ENCODE measurements around the gene AKR1C3. TPM values are rescaled to one million over a fixed set of nuclear protein-coding genes. Genes with fewer than 3 reads are reported as not detected.
"Not testable (repeated sequence)": the region's sequence is repeated elsewhere in the genome, so short reads cannot be mapped to it uniquely, and the experiment has no call there.

AKR1C3 gene
- total and polyA plus RNA-seq, 9 donors: 0.75 to 2.5 (median 1.1) TPM

- WGBS (ENCODE audit: insufficient coverage): 83% methylated on average over 1 of the region's 2 CpGs
- Histone ChIP-seq H3K4me3 (ENCODE audit: low read length) (no peak overlapping the region), H3K4me1 (ENCODE audit: control insufficient read depth, insufficient read depth, low read length) (no peaks in the 10 kb centered on the region), H3K27ac (ENCODE audit: low read length) (no peak overlapping the region), H3K9me3 (replicated peaks; ENCODE audit: control insufficient read depth, low read depth, low read length) (no peaks in the 10 kb centered on the region), H3K36me3 (ENCODE audit: control insufficient read depth, insufficient read depth, low read length) (no peaks in the 10 kb centered on the region), H3K27me3 (ENCODE audit: control insufficient read depth, insufficient read depth, low read length) (no peaks in the 10 kb centered on the region)
- no peak for DNase-seq
These were observed 9.3 kb downstream of the AKR1C3 start for GRCh38 chr10:5103481-5103880.

GRCh38 chr10:5105626-5106025 is 11.4 kb downstream of the AKR1C3 start:
- no peaks in the 10 kb centered on the region for H3K9me3 ChIP-seq (replicated peaks; ENCODE audit: control insufficient read depth, low read depth, low read length)
- no peaks in the 10 kb centered on the region for H3K4me1 ChIP-seq (ENCODE audit: control insufficient read depth, insufficient read depth, low read length)
- WGBS (ENCODE audit: insufficient coverage): 100% methylated on average over 1 of the region's 1 CpG
- H3K27ac ChIP-seq (ENCODE audit: low read length): no peak overlapping the region
- H3K36me3 ChIP-seq (ENCODE audit: control insufficient read depth, insufficient read depth, low read length): no peaks in the 10 kb centered on the region
- DNase-seq: no peak
- H3K27me3 ChIP-seq (ENCODE audit: control insufficient read depth, insufficient read depth, low read length): no peaks in the 10 kb centered on the region
- no peak overlapping the region for H3K4me3 ChIP-seq (ENCODE audit: low read length)

DNA sequence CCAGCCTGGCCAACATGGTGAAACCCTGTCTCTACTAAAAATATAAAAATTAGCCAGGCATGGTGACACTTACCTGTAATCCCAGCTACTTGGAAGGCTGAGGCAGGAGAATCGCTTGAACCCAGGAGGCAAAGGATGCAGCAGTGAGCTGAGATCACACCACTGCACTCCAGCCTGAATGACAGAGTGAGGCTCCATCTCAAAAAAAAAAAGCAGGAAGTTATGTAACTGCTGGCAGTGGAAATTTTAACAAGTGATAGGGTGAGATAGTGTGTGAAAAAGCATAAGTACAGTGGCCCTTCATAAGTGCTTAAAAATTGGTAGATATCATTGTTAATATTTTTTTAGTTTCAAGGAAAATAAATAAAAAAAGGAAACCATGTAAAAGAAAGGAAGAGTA is 12.3 kb downstream of the AKR1C3 start:
- 100% methylated on average over 1 of the region's 1 CpG for WGBS (ENCODE audit: insufficient coverage)
- H3K36me3 ChIP-seq (ENCODE audit: control insufficient read depth, insufficient read depth, low read length): no peaks in the 10 kb centered on the region
- no peak for DNase-seq

DNA sequence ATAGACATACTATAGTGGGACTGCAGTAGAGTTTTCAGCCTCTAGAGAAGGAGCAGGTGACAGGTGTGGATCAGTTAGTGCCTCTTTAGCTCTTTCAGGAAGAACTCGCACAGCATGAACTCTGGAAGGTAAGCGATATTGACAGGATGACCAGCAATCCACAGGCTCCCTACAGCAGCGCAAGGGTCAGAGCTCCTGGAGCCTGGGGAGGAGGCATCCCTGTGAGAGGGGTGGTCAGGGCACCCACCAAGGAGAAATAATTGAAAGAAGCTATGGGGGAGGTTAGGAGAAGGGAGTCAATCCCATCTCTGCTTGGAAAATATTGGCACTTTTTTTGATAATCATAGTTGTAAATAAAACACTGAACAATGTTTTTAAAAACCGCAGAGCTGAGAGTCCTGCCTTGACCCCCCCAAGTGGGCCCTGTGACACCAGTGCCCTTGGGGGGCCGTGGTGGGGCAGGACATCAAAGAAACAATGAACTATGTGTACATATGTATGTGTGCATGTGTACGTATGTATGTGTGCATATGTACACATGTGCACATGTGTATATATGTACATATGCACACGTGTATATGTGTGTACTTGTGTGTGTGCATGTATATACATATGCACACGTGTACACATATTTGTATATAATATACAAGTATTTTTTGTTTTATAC is 13.8 kb downstream of the AKR1C3 start:
- H3K36me3 ChIP-seq (ENCODE audit: control insufficient read depth, insufficient read depth, low read length): no peaks in the 10 kb centered on the region
- DNase-seq: no peak

More for the DNA sequence above, 12.3 kb downstream of the AKR1C3 start:
- no peaks in the 10 kb centered on the region for H3K4me1 ChIP-seq (ENCODE audit: control insufficient read depth, insufficient read depth, low read length)
- no peak overlapping the region for H3K27ac ChIP-seq (ENCODE audit: low read length)
- no peaks in the 10 kb centered on the region for H3K27me3 ChIP-seq (ENCODE audit: control insufficient read depth, insufficient read depth, low read length)
- H3K9me3 ChIP-seq (replicated peaks; ENCODE audit: control insufficient read depth, low read depth, low read length): no peaks in the 10 kb centered on the region
- H3K4me3 ChIP-seq (ENCODE audit: low read length): no peak overlapping the region

DNA sequence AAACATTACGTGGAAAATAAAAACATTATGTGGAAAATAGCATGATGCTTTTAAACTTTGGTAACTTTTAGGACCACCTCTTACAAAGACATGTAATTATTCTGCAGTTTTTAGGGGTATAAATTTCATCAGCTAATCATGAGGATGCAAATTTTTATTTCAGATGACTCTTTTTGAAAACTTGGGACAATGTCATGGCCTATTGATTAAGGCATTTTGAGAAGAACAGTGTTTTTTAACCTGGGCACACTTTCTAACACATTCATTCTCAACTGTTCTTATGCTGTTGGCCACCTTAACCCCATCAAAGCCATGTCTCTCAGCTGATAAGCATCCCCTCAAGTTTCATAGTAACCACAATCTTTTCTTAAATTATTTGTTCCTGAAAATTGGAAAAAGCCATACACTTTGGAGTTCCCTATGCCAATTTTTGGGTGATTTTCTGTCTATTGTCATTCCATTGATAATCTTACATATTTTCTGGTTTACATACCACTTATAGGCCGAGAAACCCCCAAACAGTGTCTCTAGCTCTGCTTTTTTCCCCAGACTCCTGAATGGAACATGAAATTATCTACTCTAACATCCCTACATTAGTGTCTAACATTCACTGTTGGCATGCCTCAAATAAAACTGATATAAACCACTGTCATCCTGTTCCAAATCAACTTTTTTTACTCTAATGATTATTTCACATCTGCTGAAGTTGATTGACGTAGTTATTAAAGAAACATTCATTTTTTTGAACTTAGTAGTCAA is 14.6 kb downstream of the AKR1C3 start:
- WGBS (ENCODE audit: insufficient coverage): 33% methylated on average over 1 of the region's 3 CpGs
- no peaks in the 10 kb centered on the region for H3K9me3 ChIP-seq (replicated peaks; ENCODE audit: control insufficient read depth, low read depth, low read length)
- H3K27ac ChIP-seq (ENCODE audit: low read length): no peak overlapping the region
- H3K36me3 ChIP-seq (ENCODE audit: control insufficient read depth, insufficient read depth, low read length): no peaks in the 10 kb centered on the region
- no peaks in the 10 kb centered on the region for H3K27me3 ChIP-seq (ENCODE audit: control insufficient read depth, insufficient read depth, low read length)
- no peak overlapping the region for H3K4me3 ChIP-seq (ENCODE audit: low read length)
- DNase-seq: no peak
- H3K4me1 ChIP-seq (ENCODE audit: control insufficient read depth, insufficient read depth, low read length): no peaks in the 10 kb centered on the region

More for the DNA sequence above, 13.8 kb downstream of the AKR1C3 start:
- no peaks in the 10 kb centered on the region for H3K9me3 ChIP-seq (replicated peaks; ENCODE audit: control insufficient read depth, low read depth, low read length)
- H3K4me1 ChIP-seq (ENCODE audit: control insufficient read depth, insufficient read depth, low read length): no peaks in the 10 kb centered on the region
- H3K4me3 ChIP-seq (ENCODE audit: low read length): no peak overlapping the region
- 92% methylated on average over 2 of the region's 8 CpGs for WGBS (ENCODE audit: insufficient coverage)
- H3K27me3 ChIP-seq (ENCODE audit: control insufficient read depth, insufficient read depth, low read length): no peaks in the 10 kb centered on the region
- H3K27ac ChIP-seq (ENCODE audit: low read length): no peak overlapping the region

- 92% methylated on average over 10 of the region's 12 CpGs for WGBS (ENCODE audit: insufficient coverage)
- H3K4me3 ChIP-seq (ENCODE audit: low read length); H3K27me3 ChIP-seq (ENCODE audit: control insufficient read depth, insufficient read depth, low read length); DNase-seq; H3K9me3 ChIP-seq (replicated peaks; ENCODE audit: control insufficient read depth, low read depth, low read length); H3K4me1 ChIP-seq (ENCODE audit: control insufficient read depth, insufficient read depth, low read length); H3K27ac ChIP-seq (ENCODE audit: low read length); H3K36me3 ChIP-seq (ENCODE audit: control insufficient read depth, insufficient read depth, low read length): not testable (repeated sequence)
These were observed 15.6 kb downstream of the AKR1C3 start for GRCh38 chr10:5109861-5110260.

DNA sequence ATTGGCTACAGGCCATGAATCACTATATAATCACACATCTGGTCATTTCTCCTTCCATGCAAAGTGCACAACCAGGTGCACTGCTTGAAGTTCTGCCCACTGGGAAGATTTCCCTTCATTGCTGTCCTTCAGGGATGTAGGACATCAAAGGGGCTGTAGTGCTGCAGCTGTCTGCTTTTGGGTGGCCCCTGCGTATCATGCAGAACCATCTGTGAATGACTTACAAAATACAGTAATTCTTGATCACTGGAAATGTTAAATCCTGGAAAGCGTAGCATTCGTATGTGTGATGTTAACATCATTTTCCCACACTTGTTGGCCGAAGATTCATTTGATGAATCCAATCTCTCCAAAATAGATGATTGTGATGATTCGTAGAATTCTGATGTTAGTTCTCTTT is 22.4 kb downstream of the AKR1C3 start:
- peak; percentile 38 for DNase-seq
- no CpG with 5 or more reads among the region's 5 CpGs for WGBS (ENCODE audit: insufficient coverage)
- Histone ChIP-seq H3K27ac (ENCODE audit: low read length) (no peak overlapping the region), H3K27me3 (ENCODE audit: control insufficient read depth, insufficient read depth, low read length) (no peaks in the 10 kb centered on the region), H3K4me3 (ENCODE audit: low read length) (no peak overlapping the region), H3K4me1 (ENCODE audit: control insufficient read depth, insufficient read depth, low read length) (no peaks in the 10 kb centered on the region), H3K9me3 (replicated peaks; ENCODE audit: control insufficient read depth, low read depth, low read length) (no peaks in the 10 kb centered on the region), H3K36me3 (ENCODE audit: control insufficient read depth, insufficient read depth, low read length) (no peaks in the 10 kb centered on the region)

GRCh38 chr10:5117026-5117425 is 22.8 kb downstream of the AKR1C3 start:
- no CpG with 5 or more reads among the region's 3 CpGs for WGBS (ENCODE audit: insufficient coverage)

GRCh38 chr10:5119997-5120396 is 25.8 kb downstream of the AKR1C3 start:
- H3K4me1 ChIP-seq (ENCODE audit: control insufficient read depth, insufficient read depth, low read length); H3K27ac ChIP-seq (ENCODE audit: low read length); H3K4me3 ChIP-seq (ENCODE audit: low read length); H3K36me3 ChIP-seq (ENCODE audit: control insufficient read depth, insufficient read depth, low read length); DNase-seq; H3K9me3 ChIP-seq (replicated peaks; ENCODE audit: control insufficient read depth, low read depth, low read length); H3K27me3 ChIP-seq (ENCODE audit: control insufficient read depth, insufficient read depth, low read length): not testable (repeated sequence)
- WGBS (ENCODE audit: insufficient coverage): 100% methylated on average over 1 of the region's 5 CpGs

More at GRCh38 chr10:5117026-5117425, 22.8 kb downstream of the AKR1C3 start:
- Histone ChIP-seq H3K36me3 (ENCODE audit: control insufficient read depth, insufficient read depth, low read length) (no peaks in the 10 kb centered on the region), H3K27me3 (ENCODE audit: control insufficient read depth, insufficient read depth, low read length) (no peaks in the 10 kb centered on the region), H3K4me1 (ENCODE audit: control insufficient read depth, insufficient read depth, low read length) (no peaks in the 10 kb centered on the region), H3K27ac (ENCODE audit: low read length) (no peak overlapping the region), H3K4me3 (ENCODE audit: low read length) (no peak overlapping the region), H3K9me3 (replicated peaks; ENCODE audit: control insufficient read depth, low read depth, low read length) (no peaks in the 10 kb centered on the region)
- DNase-seq: peak; percentile 1

DNA sequence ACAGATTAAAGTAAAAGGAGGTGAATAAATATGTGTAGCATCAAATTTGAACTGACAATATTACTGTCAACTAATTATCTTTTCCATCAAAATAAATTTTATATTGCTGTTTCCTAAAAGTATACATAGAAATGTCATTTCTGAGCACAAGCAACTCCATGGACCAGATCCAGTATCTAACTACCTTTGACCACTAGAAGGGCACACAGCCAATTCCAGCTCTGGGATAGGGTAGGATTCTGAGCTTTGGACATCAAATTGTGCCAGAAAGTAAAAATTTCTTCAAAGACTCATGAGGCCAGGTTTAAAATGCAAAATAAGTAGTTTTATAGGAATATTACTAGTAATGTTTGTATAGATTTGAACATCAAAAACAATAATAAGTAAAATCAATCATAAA is 29.7 kb downstream of the AKR1C3 start:
- peaks cover 2% of the 10 kb centered on the region for H3K9me3 ChIP-seq (replicated peaks; ENCODE audit: control insufficient read depth, low read depth, low read length)
- no peak overlapping the region for H3K4me3 ChIP-seq (ENCODE audit: low read length)
- no peak for DNase-seq
- no peaks in the 10 kb centered on the region for H3K27me3 ChIP-seq (ENCODE audit: control insufficient read depth, insufficient read depth, low read length)
- H3K36me3 ChIP-seq (ENCODE audit: control insufficient read depth, insufficient read depth, low read length): no peaks in the 10 kb centered on the region
- H3K4me1 ChIP-seq (ENCODE audit: control insufficient read depth, insufficient read depth, low read length): no peaks in the 10 kb centered on the region
- no peak overlapping the region for H3K27ac ChIP-seq (ENCODE audit: low read length)

All from muscle of leg (tissue), 11 donors.